Keratinocyte (primary cell): ENCODE results near the gene BICDL1. TPM values are rescaled to one million over a fixed set of nuclear protein-coding genes. Genes with fewer than 3 reads are reported as not detected.

Experiments used
- DNase-seq: peaks from one replicate; pipeline ENCODE4 v3.0.0-alpha.2; 2011; ENCODE audit warnings: low read depth, missing footprints, low spot score
- FAIRE-seq: peaks from 2 replicates; lab custom pipeline; 2011; peaks lifted over from hg19 to GRCh38; lab: Jason Lieb, UNC
- H2AFZ ChIP-seq: 2 replicates; pipeline ENCODE4 v1.6.0; 2012; ENCODE audit warnings: low read length, control low read depth, inconsistent platforms; ENCODE audit not compliant: control insufficient read depth
- H3K27ac ChIP-seq: 2 replicates; pipeline ENCODE4 v1.5.1; 2011; ENCODE audit warnings: low read length; ENCODE audit not compliant: control insufficient read depth, insufficient read depth
- H3K27me3 ChIP-seq: 3 replicates; pipeline ENCODE4 v1.6.0; 2011; ENCODE audit warnings: low read length; ENCODE audit not compliant: control insufficient read depth, insufficient read depth; ENCODE audit errors: extremely low read depth
- H3K36me3 ChIP-seq, 2 experiments: 2 replicates in 1 of 2; 3 replicates in 1 of 2; pipeline ENCODE4 v1.5.1; 2011; ENCODE audit warnings: low read length in 2 of 2, mild to moderate bottlenecking in 1 of 2; ENCODE audit not compliant: control insufficient read depth in 2 of 2, insufficient read depth in 2 of 2; ENCODE audit errors: extremely low read depth in 1 of 2
- H3K4me1 ChIP-seq: 3 replicates; pipeline ENCODE4 v1.5.1; 2011; ENCODE audit warnings: low read length; ENCODE audit not compliant: control insufficient read depth, insufficient read depth; ENCODE audit errors: extremely low read depth
- H3K4me2 ChIP-seq: 3 replicates; pipeline ENCODE4 v1.6.0; 2011; ENCODE audit warnings: low read depth, low read length; ENCODE audit not compliant: control insufficient read depth, insufficient read depth; ENCODE audit errors: extremely low read depth
- H3K4me3 ChIP-seq, 3 experiments: fragments of 200-600 bp in 1 of 3; sonication (generic) in 1 of 3; 2 replicates in 2 of 3; 3 replicates in 1 of 3; pipeline ENCODE4 v1.5.1; 2011 to 2016; ENCODE audit warnings: low read length in 3 of 3, mild to moderate bottlenecking in 3 of 3, control low read depth in 2 of 3, inconsistent platforms in 1 of 3, low read depth in 1 of 3, mixed read lengths in 1 of 3, mixed run types in 1 of 3, moderate library complexity in 1 of 3; ENCODE audit not compliant: control insufficient read depth in 2 of 3, insufficient read depth in 2 of 3; ENCODE audit errors: extremely low read depth in 1 of 3
- H3K79me2 ChIP-seq: 2 replicates; pipeline ENCODE4 v1.6.0; 2012; ENCODE audit warnings: low read length; ENCODE audit not compliant: control insufficient read depth, insufficient read depth
- H3K9ac ChIP-seq: 3 replicates; pipeline ENCODE4 v1.6.0; 2011; ENCODE audit warnings: low read length; ENCODE audit not compliant: control insufficient read depth, insufficient read depth; ENCODE audit errors: extremely low read depth
- H3K9me1 ChIP-seq: 3 replicates; pipeline ENCODE4 v1.6.0; 2011; ENCODE audit warnings: low read length; ENCODE audit not compliant: control insufficient read depth, insufficient read depth; ENCODE audit errors: extremely low read depth
- H3K9me3 ChIP-seq: 2 replicates; pipeline ENCODE4 v1.5.1; 2012; ENCODE audit warnings: low read depth, low read length; ENCODE audit not compliant: control insufficient read depth
- H4K20me1 ChIP-seq: 3 replicates; pipeline ENCODE4 v1.6.0; 2011; ENCODE audit warnings: low read length; ENCODE audit not compliant: control insufficient read depth, insufficient read depth; ENCODE audit errors: extremely low read depth
- CTCF ChIP-seq, 3 experiments: IDR thresholded peaks in 1 of 3; conservative IDR thresholded peaks in 1 of 3; optimal IDR thresholded peaks in 1 of 3; 2 replicates in 2 of 3; 3 replicates in 1 of 3; pipeline versions ENCODE3 to v1.5.1; 2011; ENCODE audit warnings: low read length in 3 of 3, mild to moderate bottlenecking in 3 of 3, moderate library complexity in 2 of 3, control low read depth in 1 of 3, inconsistent platforms in 1 of 3; ENCODE audit not compliant: insufficient read depth in 2 of 3; ENCODE audit errors: extremely low read depth in 1 of 3
- EZH2 ChIP-seq: IDR thresholded peaks from one replicate; pipeline ENCODE4 v1.6.1; 2012; ENCODE audit warnings: inconsistent platforms, mild to moderate bottlenecking, low read length, moderate library complexity
- dilution Hi-C: fragments of 300-500 bp; cut with MboI; formaldehyde crosslinking; loops from one replicate; pipeline ENCODE4 v1.7.0; 2020; ENCODE audit warnings: low sequenced_read_pairs; ENCODE audit not compliant: extremely low pct_ligation_motif_present
- polyA plus RNA-seq, 5 experiments: library from polyadenylated mRNA; depleted of rRNA in 3 of 5; stranded (reverse) in 3 of 5; stranded (forward) in 1 of 5; unstranded in 1 of 5; fragments of >200 nt; gene quantifications; 1 replicate in 1 of 5; 2 replicates in 3 of 5; 3 replicates in 1 of 5; pipeline versions ENCODE4 v1.2.1 to v1.2.3, GENCODE V29; 2011 to 2012; ENCODE audit warnings: missing spikeins in 2 of 5, low read depth in 1 of 5, low replicate concordance in 1 of 5

BICDL1 gene
- polyA plus RNA-seq, 1 donor (not counting 4 experiments of a cell fraction or from before 2014, with no cell fraction given): 6.4 TPM

GRCh38 chr12:120060717-120061116, 71.7 kb downstream of the BICDL1 start:
- H3K4me1 ChIP-seq: peaks cover 7% of the 10 kb centered on the region

GRCh38 chr12:120061575-120062214, 72.7 kb downstream of the BICDL1 start:
- dilution Hi-C loops: no loop called here
- Histone ChIP-seq H3K4me1 (peaks cover 11% of the 10 kb centered on the region), H2AFZ (no peak overlapping the region), H3K9ac (no peak overlapping the region), H4K20me1 (no peaks in the 10 kb centered on the region), H3K9me3 (no peaks in the 10 kb centered on the region), H3K79me2 (no peaks in the 10 kb centered on the region), H3K27me3 (no peaks in the 10 kb centered on the region), H3K9me1 (no peaks in the 10 kb centered on the region), H3K27ac (no peak overlapping the region), H3K4me2 (no peak overlapping the region), H3K36me3 (no peaks in the 10 kb centered on the region), H3K4me3 (no peak overlapping the region)
- FAIRE-seq (no peak), DNase-seq (no peak)
- no peak for TF ChIP-seq EZH2

More at GRCh38 chr12:120060717-120061116, 71.7 kb downstream of the BICDL1 start:
- Histone ChIP-seq H3K4me2 (no peak overlapping the region), H3K36me3 (no peaks in the 10 kb centered on the region), H3K79me2 (no peaks in the 10 kb centered on the region), H3K9ac (no peak overlapping the region), H4K20me1 (no peaks in the 10 kb centered on the region), H3K9me3 (no peaks in the 10 kb centered on the region), H3K27ac (no peak overlapping the region), H3K9me1 (no peaks in the 10 kb centered on the region), H3K27me3 (no peaks in the 10 kb centered on the region), H3K4me3 (no peak overlapping the region), H2AFZ (no peak overlapping the region)
- TF ChIP-seq CTCF (optimal IDR thresholded peaks at IDR 0.05 in 1 of 3, IDR thresholded peaks at IDR 0.05 in 1 of 3, conservative IDR thresholded peaks at IDR 0.05 in 1 of 3; ENCODE audit: extremely low read depth in 1 of 3, insufficient read depth in 2 of 3, low read length in 3 of 3) (no peak), EZH2 (no peak)
- FAIRE-seq (no peak), DNase-seq (no peak)
- dilution Hi-C loops: no loop called here
